ENCODE results near the gene NUP155.
"Not testable (repeated sequence)": the region's sequence is repeated elsewhere in the genome, so short reads cannot be mapped to it uniquely, and the experiment has no call there.

The NUP155 gene

GRCh38 chr5:37304888-37305287, 66.0 kb downstream of the NUP155 start:
- Histone ChIP-seq H3K4me1 (no peaks in the 10 kb centered on the region), H3K36me3 (peaks cover 89% of the 10 kb centered on the region), H3K4me3 (ENCODE audit: low read depth, low read length) (no peak overlapping the region), H3K9me3 (no peaks in the 10 kb centered on the region), H3K27me3 (no peaks in the 10 kb centered on the region)
- no peak for TF ChIP-seq CTCF (IDR thresholded peaks at IDR 0.05; ENCODE audit: low read depth, low read length)
- DNase-seq = no peak

GRCh38 chr5:37296313-37296712, 74.6 kb downstream of the NUP155 start:
- DNase-seq; H3K4me1 ChIP-seq; H3K27me3 ChIP-seq; H3K9me3 ChIP-seq; H3K4me3 ChIP-seq (ENCODE audit: low read depth, low read length): not testable (repeated sequence)
- peaks cover 73% of the 10 kb centered on the region for H3K36me3 ChIP-seq

- DNase-seq = no peak
- Histone ChIP-seq H3K4me1 (no peaks in the 10 kb centered on the region), H3K36me3 (no peaks in the 10 kb centered on the region), H3K27me3 (no peaks in the 10 kb centered on the region), H3K9me3 (no peaks in the 10 kb centered on the region), H3K4me3 (ENCODE audit: low read depth, low read length) (no peak overlapping the region)
- TF ChIP-seq CTCF (IDR thresholded peaks at IDR 0.05; ENCODE audit: low read depth, low read length) = no peak
Measured at GRCh38 chr5:37283214-37283820, 87.6 kb downstream of the NUP155 start.

GRCh38 chr5:37275511-37275910, 95.4 kb downstream of the NUP155 start:
- TF ChIP-seq CTCF (IDR thresholded peaks at IDR 0.05; ENCODE audit: low read depth, low read length) = no peak
- H3K36me3 ChIP-seq = no peaks in the 10 kb centered on the region
- H3K9me3 ChIP-seq = no peaks in the 10 kb centered on the region
- DNase-seq = no peak
- no peaks in the 10 kb centered on the region for H3K4me1 ChIP-seq
- H3K27me3 ChIP-seq = no peaks in the 10 kb centered on the region
- no peak overlapping the region for H3K4me3 ChIP-seq (ENCODE audit: low read depth, low read length)

GRCh38 chr5:37272511-37272910, 98.4 kb downstream of the NUP155 start:
- Histone ChIP-seq H3K9me3 (peaks cover 6% of the 10 kb centered on the region; the same call in 1 of the 2 replicates), H3K4me1 (no peaks in the 10 kb centered on the region), H3K4me3 (ENCODE audit: low read depth, low read length) (no peak overlapping the region), H3K27me3 (no peaks in the 10 kb centered on the region), H3K36me3 (no peaks in the 10 kb centered on the region)
- DNase-seq = no peak
- no peak for TF ChIP-seq CTCF (IDR thresholded peaks at IDR 0.05; ENCODE audit: low read depth, low read length)

GRCh38 chr5:37268100-37268499, 102.8 kb downstream of the NUP155 start:
- not testable (repeated sequence) for H3K36me3 ChIP-seq; H3K27me3 ChIP-seq; H3K4me1 ChIP-seq; DNase-seq; H3K9me3 ChIP-seq; H3K4me3 ChIP-seq (ENCODE audit: low read depth, low read length)

- H3K9me3 ChIP-seq = no peaks in the 10 kb centered on the region
- H3K27me3 ChIP-seq = no peaks in the 10 kb centered on the region
- H3K4me3 ChIP-seq (ENCODE audit: low read depth, low read length) = no peak overlapping the region
- H3K4me1 ChIP-seq = no peaks in the 10 kb centered on the region
- H3K36me3 ChIP-seq = no peaks in the 10 kb centered on the region
- no peak for DNase-seq
- no peak for TF ChIP-seq CTCF (IDR thresholded peaks at IDR 0.05; ENCODE audit: low read depth, low read length)
Measured at GRCh38 chr5:37255774-37256358, 115.0 kb downstream of the NUP155 start.
